GM18507 (cell line): ENCODE measurements around the gene CAP2.
"Not testable (repeated sequence)": the region's sequence is repeated elsewhere in the genome, so short reads cannot be mapped to it uniquely, and the experiment has no call there.

Source experiments
- DNase-seq: peaks from one replicate; pipeline ENCODE4 v3.0.0; 2011; ENCODE audit warnings: low read depth; ENCODE audit not compliant: insufficient read length; ENCODE audit errors: extremely low spot score
- FAIRE-seq: peaks from 2 replicates; lab custom pipeline; 2011; peaks lifted over from hg19 to GRCh38; lab: Jason Lieb, UNC

Gene CAP2

GRCh38 chr6:17393892-17394631 is 667 bp downstream of the CAP2 start:
- FAIRE-seq (no peak), DNase-seq (no peak)

GRCh38 chr6:17395112-17395511 is 1.7 kb downstream of the CAP2 start:
- DNase-seq (no peak), FAIRE-seq (no peak)

- no peak for DNase-seq
- no peak for FAIRE-seq
These were observed 2.9 kb downstream of the CAP2 start for GRCh38 chr6:17396256-17396655.

- FAIRE-seq, result no peak
- no peak for DNase-seq
These were observed 4.4 kb downstream of the CAP2 start for GRCh38 chr6:17397764-17398194.

- FAIRE-seq, DNase-seq: not testable (repeated sequence)
These were observed 12.0 kb downstream of the CAP2 start for GRCh38 chr6:17405181-17405943.

GRCh38 chr6:17405944-17406245 is 12.5 kb downstream of the CAP2 start:
- DNase-seq (no peak), FAIRE-seq (no peak)

GRCh38 chr6:17408081-17408480 is 14.7 kb downstream of the CAP2 start:
- no peak for FAIRE-seq
- DNase-seq, result no peak

- no peak for FAIRE-seq
- no peak for DNase-seq
These were observed 16.9 kb downstream of the CAP2 start for GRCh38 chr6:17410281-17410680.

- FAIRE-seq (no peak), DNase-seq (no peak)
These were observed 19.9 kb downstream of the CAP2 start for GRCh38 chr6:17413313-17413750.

GRCh38 chr6:17414395-17414794 is 21.0 kb downstream of the CAP2 start:
- not testable (repeated sequence) for FAIRE-seq, DNase-seq

GRCh38 chr6:17415321-17415720 is 21.9 kb downstream of the CAP2 start:
- DNase-seq (no peak), FAIRE-seq (no peak)

- no peak for FAIRE-seq
- no peak for DNase-seq
These were observed 23.4 kb downstream of the CAP2 start for GRCh38 chr6:17416806-17417205.

- DNase-seq (no peak), FAIRE-seq (no peak)
These were observed 24.4 kb downstream of the CAP2 start for GRCh38 chr6:17417817-17418216.

GRCh38 chr6:17418281-17419188 is 25.1 kb downstream of the CAP2 start:
- FAIRE-seq, result no peak
- DNase-seq, result no peak

- DNase-seq (no peak), FAIRE-seq (no peak)
These were observed 25.8 kb downstream of the CAP2 start for GRCh38 chr6:17419189-17419575.

GRCh38 chr6:17420368-17420767 is 27.0 kb downstream of the CAP2 start:
- FAIRE-seq (no peak), DNase-seq (no peak)

GRCh38 chr6:17421406-17421805 is 28.0 kb downstream of the CAP2 start:
- DNase-seq (no peak), FAIRE-seq (no peak)

- DNase-seq (no peak), FAIRE-seq (no peak)
These were observed 29.6 kb downstream of the CAP2 start for GRCh38 chr6:17423026-17423425.

- DNase-seq, result no peak
- FAIRE-seq, result no peak
These were observed 33.7 kb downstream of the CAP2 start for GRCh38 chr6:17427062-17427461.

GRCh38 chr6:17427617-17428016 is 34.2 kb downstream of the CAP2 start:
- DNase-seq (no peak), FAIRE-seq (no peak)
